Cardiac muscle cell (in vitro differentiated cells and primary cell): ENCODE results near the gene CCR8. TPM values are rescaled to one million over a fixed set of nuclear protein-coding genes. Genes with fewer than 3 reads are reported as not detected.

ENCODE experiments used
- DNase-seq, 2 donors: peaks; one replicate each; pipeline versions ENCODE4 v3.0.0 to v3.0.0-alpha.2; 2010 to 2017; ENCODE audit warnings: low read depth in 1 of 2, low spot score in 1 of 2
- H3K27ac ChIP-seq: fragments of 200-600 bp; sonication (generic); 2 replicates; pipeline ENCODE4 v1.5.1; 2016
- H3K27me3 ChIP-seq: fragments of 200-600 bp; sonication (generic); 2 replicates; pipeline ENCODE4 v1.6.0; 2016; ENCODE audit warnings: control low read depth
- H3K36me3 ChIP-seq: fragments of 200-600 bp; sonication (generic); 2 replicates; pipeline ENCODE4 v1.5.1; 2016; ENCODE audit warnings: control low read depth
- H3K4me1 ChIP-seq: fragments of 200-600 bp; sonication (generic); 2 replicates; pipeline ENCODE4 v1.8.1; 2017; ENCODE audit warnings: low read depth, mild to moderate bottlenecking, mixed run types
- H3K4me3 ChIP-seq: fragments of 200-600 bp; sonication (generic); 2 replicates; pipeline ENCODE4 v1.5.1; 2016; ENCODE audit warnings: mild to moderate bottlenecking
- H3K9me3 ChIP-seq: fragments of 200-600 bp; sonication (generic); 2 replicates; pipeline ENCODE4 v1.5.1; 2017; ENCODE audit warnings: low read depth, mild to moderate bottlenecking, control low read depth
- polyA plus RNA-seq: library from polyadenylated mRNA; unstranded; fragments of >200 nt; fragmentation: Nextera tagmentation; extraction: Ambion mirVana; gene quantifications from 2 replicates; pipeline ENCODE4 v1.2.1, GENCODE V29; 2016
- total RNA-seq: library from RNA; depleted of rRNA; stranded (reverse); fragments of >200 nt; gene quantifications from 2 replicates; pipeline ENCODE4 v1.2.3, GENCODE V29; 2016
- TF ChIP-seq, protein P1 (sequence below): IDR thresholded peaks from 2 replicates; pipeline ENCODE4 v1.5.1; 2012; ENCODE audit warnings: low read depth, mild to moderate bottlenecking, low read length

CCR8 gene
- total and polyA plus RNA-seq, 2 experiments from 2014 or later, result not detected

- DNase-seq, result no peak
- H3K27me3 ChIP-seq, result no peaks in the 10 kb centered on the region
- TF ChIP-seq, protein P1, sequence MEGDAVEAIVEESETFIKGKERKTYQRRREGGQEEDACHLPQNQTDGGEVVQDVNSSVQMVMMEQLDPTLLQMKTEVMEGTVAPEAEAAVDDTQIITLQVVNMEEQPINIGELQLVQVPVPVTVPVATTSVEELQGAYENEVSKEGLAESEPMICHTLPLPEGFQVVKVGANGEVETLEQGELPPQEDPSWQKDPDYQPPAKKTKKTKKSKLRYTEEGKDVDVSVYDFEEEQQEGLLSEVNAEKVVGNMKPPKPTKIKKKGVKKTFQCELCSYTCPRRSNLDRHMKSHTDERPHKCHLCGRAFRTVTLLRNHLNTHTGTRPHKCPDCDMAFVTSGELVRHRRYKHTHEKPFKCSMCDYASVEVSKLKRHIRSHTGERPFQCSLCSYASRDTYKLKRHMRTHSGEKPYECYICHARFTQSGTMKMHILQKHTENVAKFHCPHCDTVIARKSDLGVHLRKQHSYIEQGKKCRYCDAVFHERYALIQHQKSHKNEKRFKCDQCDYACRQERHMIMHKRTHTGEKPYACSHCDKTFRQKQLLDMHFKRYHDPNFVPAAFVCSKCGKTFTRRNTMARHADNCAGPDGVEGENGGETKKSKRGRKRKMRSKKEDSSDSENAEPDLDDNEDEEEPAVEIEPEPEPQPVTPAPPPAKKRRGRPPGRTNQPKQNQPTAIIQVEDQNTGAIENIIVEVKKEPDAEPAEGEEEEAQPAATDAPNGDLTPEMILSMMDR, result no peak
- H3K4me1 ChIP-seq, result no peaks in the 10 kb centered on the region
- H3K36me3 ChIP-seq, result no peaks in the 10 kb centered on the region
- no peak overlapping the region for H3K4me3 ChIP-seq
- H3K27ac ChIP-seq, result no peak overlapping the region
- H3K9me3 ChIP-seq, result no peaks in the 10 kb centered on the region
These were observed 40.4 kb upstream of the CCR8 start for GRCh38 chr3:39289107-39289506.

- Histone ChIP-seq H3K27ac (no peak overlapping the region), H3K27me3 (no peaks in the 10 kb centered on the region), H3K36me3 (no peaks in the 10 kb centered on the region), H3K4me1 (peaks cover 10% of the 10 kb centered on the region), H3K9me3 (no peaks in the 10 kb centered on the region), H3K4me3 (no peak overlapping the region)
- TF ChIP-seq, protein P1, result no peak
- DNase-seq, result no peak
These were observed 39.3 kb upstream of the CCR8 start for GRCh38 chr3:39290255-39290654.

GRCh38 chr3:39291903-39292329, 37.6 kb upstream of the CCR8 start:
- no peaks in the 10 kb centered on the region for H3K27me3 ChIP-seq
- H3K4me3 ChIP-seq, result no peak overlapping the region
- H3K4me1 ChIP-seq, result peaks cover 10% of the 10 kb centered on the region
- TF ChIP-seq, protein P1, result peak; percentile 94
- no peaks in the 10 kb centered on the region for H3K36me3 ChIP-seq
- DNase-seq, result peak; percentile 60 to 80
- no peaks in the 10 kb centered on the region for H3K9me3 ChIP-seq
- H3K27ac ChIP-seq, result no peak overlapping the region

- H3K27ac ChIP-seq, result no peak overlapping the region
These were observed 36.5 kb upstream of the CCR8 start for GRCh38 chr3:39292961-39293360.

DNA sequence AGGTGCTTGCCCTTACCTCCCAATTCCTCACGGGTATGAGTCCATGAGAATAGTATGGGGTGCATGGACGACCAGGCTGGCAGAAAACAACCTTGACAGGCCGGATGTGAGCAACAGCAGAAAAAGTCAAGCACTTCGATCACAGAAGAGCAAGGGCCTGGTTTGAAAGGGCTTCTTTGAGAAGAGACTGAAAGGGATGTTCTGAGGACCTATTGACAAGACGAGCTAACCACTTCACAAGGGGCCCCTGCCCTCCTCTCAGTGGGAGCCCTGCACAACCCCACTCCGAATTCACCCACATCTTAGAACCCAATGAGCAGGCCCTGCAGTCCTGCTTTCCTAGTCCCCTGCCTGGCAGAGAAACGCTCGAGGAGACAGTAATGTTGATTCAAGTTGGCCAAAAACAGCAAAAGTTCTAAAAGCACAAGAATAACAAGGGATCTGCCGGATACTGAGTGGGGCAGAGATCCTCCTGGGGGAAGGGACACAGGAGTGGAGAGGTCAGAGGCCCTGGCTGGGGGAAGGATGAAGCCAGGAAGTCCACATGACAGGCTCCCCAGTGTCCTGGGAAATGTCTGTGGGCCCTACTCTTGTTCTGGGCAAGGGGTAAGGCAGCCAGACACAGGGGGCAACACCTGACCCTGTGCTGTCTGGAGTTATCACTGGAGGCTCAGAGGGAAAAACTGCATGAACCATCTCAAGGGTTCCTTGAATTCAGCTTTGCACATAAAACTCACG, 34.9 kb upstream of the CCR8 start:
- TF ChIP-seq, protein P1, result no peak
- Histone ChIP-seq H3K4me3 (no peak overlapping the region), H3K27me3 (no peaks in the 10 kb centered on the region), H3K36me3 (no peaks in the 10 kb centered on the region), H3K4me1 (peaks cover 10% of the 10 kb centered on the region), H3K27ac (no peak overlapping the region), H3K9me3 (no peaks in the 10 kb centered on the region)
- no peak for DNase-seq

More at GRCh38 chr3:39292961-39293360, 36.5 kb upstream of the CCR8 start:
- Histone ChIP-seq H3K9me3 (no peaks in the 10 kb centered on the region), H3K36me3 (no peaks in the 10 kb centered on the region), H3K4me1 (peaks cover 10% of the 10 kb centered on the region), H3K27me3 (no peaks in the 10 kb centered on the region), H3K4me3 (no peak overlapping the region)
- no peak for DNase-seq
- TF ChIP-seq, protein P1, result no peak
